GM10248 (cell line): ENCODE results near the gene TIMELESS.

Experiments used
- CTCF ChIA-PET: fragments of 300-600 bp; sonication (Branson Sonifier 250); formaldehyde crosslinking; extraction: SDS; loops from one replicate; lab custom pipeline; 2021; ENCODE audit warnings: antibody characterized with exemption; lab: Yijun Ruan, JAX
- POLR2A ChIA-PET: fragments of 350-650 bp; sonication (Branson Sonifier 250); formaldehyde crosslinking; extraction: SDS; loops from one replicate; lab custom pipeline; 2020; ENCODE audit warnings: antibody characterized with exemption; lab: Yijun Ruan, JAX
- DNase-seq: peaks from one replicate; pipeline ENCODE4 v3.0.0; 2012; ENCODE audit errors: extremely low spot score
- TF ChIP-seq, protein P1 (sequence below): IDR thresholded peaks from 2 replicates; pipeline ENCODE4 v1.5.1; 2012; ENCODE audit warnings: mild to moderate bottlenecking, low read depth; ENCODE audit errors: extremely low read depth, missing control alignments, control extremely low read depth

TIMELESS gene

DNA sequence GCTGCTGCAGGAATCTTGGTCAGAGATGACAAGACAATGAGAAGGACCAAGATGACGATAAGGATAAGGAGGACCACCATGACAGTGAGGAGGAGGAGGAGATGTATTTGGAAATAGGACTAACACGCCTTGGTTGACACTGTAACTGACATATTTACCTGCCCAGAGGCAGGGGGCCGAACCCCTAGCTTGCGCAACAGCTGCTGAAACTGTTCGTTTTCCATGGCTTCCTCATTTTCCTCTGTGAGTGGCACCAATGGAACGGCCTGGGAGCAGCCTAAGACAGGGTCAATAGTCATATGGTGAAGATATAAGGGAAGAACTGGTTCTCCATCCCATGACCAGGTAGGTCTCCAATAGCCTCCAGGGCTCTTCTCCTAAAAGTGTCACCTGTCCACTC lies 28.8 kb downstream of the TIMELESS start:
- no peak for DNase-seq
- CTCF ChIA-PET: interaction anchor here (0.7 kb wide), 1 partner anchor 10 kb away, joined by 3 read pairs; no protein-coding TSS in a partner anchor
- POLR2A ChIA-PET: no interaction called here
- TF ChIP-seq, protein P1, sequence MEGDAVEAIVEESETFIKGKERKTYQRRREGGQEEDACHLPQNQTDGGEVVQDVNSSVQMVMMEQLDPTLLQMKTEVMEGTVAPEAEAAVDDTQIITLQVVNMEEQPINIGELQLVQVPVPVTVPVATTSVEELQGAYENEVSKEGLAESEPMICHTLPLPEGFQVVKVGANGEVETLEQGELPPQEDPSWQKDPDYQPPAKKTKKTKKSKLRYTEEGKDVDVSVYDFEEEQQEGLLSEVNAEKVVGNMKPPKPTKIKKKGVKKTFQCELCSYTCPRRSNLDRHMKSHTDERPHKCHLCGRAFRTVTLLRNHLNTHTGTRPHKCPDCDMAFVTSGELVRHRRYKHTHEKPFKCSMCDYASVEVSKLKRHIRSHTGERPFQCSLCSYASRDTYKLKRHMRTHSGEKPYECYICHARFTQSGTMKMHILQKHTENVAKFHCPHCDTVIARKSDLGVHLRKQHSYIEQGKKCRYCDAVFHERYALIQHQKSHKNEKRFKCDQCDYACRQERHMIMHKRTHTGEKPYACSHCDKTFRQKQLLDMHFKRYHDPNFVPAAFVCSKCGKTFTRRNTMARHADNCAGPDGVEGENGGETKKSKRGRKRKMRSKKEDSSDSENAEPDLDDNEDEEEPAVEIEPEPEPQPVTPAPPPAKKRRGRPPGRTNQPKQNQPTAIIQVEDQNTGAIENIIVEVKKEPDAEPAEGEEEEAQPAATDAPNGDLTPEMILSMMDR: no peak

DNA sequence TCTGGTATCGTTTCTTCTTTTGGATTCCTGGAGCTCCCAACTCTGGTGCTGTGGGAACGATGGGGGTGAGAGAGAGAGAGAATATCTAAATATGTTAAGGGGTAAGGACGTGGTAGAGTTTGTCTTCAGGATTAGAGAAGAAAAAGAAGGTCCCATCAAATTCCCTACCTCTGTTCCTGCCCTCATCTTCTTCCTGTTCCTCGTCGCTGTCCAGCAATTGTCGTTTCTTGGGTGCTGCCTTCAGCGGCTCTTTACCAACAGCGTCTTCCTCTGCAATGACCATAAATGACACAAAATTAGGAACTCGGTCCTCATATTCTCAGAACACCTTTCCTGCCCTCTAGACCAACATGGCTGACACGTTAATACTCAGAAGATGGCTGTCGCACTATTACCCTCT lies 31.5 kb downstream of the TIMELESS start:
- CTCF ChIA-PET: interaction anchor here (1.2 to 2.2 kb wide), 3 partner anchors 8 to 46 kb away, joined by 4 to 5 read pairs (median 5); no protein-coding TSS in a partner anchor

DNA sequence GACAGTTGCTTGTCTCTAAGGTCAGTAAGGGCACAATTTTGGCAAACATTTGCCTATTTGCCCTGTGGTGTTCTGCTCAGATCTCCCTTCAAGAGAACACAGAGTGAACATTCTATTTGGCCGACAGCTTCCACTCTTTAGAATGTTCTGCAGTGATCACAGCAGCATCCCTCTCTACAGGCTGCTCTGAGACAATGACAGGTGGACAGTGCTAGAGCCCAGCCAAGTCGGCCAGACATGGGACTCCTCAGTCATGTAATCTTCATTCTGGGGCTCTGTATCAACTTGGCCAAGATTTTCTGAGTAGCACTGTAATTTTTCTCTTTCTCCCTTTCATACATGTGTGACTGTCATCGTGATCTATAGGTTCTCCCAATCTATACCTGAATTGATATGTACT lies 34.8 kb downstream of the TIMELESS start:
- TF ChIP-seq, protein P1: no peak
- no peak for DNase-seq
- CTCF ChIA-PET: interaction anchor here (0.9 kb wide), 2 partner anchors 9 to 25 kb away, joined by 3 read pairs; no protein-coding TSS in a partner anchor
- POLR2A ChIA-PET: interaction anchor here (1.0 kb wide), 1 partner anchor 54 kb away, joined by 3 read pairs; the partner anchor contains the start of gene STAT2

More for the DNA sequence above, 31.5 kb downstream of the TIMELESS start:
- DNase-seq: no peak
- POLR2A ChIA-PET: no interaction called here
- TF ChIP-seq, protein P1: no peak

DNA sequence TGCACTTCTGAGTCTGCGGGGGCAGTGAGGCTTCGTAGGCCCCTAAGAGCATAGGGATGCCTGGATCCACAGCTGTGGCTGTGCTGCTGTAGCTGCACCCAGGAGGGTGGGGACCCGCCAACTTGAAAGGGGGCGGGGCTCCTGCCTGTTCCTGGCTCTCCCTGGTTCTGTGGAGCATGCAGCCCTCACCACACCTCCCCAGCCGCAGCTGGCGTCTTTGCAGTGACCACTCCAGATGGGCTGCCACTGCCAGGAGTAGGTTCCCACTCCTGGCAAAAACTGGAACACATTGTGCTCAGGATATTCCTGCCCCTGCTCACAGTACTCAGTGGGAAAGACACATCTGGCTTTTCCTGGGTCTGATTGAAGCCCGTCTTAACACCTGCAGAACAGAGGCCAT lies 35.8 kb downstream of the TIMELESS start:
- TF ChIP-seq, protein P1: no peak
- POLR2A ChIA-PET: no interaction called here
- CTCF ChIA-PET: no interaction called here
- DNase-seq: no peak

GRCh38 chr12:56411781-56412639 lies 37.2 kb downstream of the TIMELESS start:
- ChIA-PET POLR2A (no interaction called here), CTCF (interaction anchor here (1.0 to 1.5 kb wide), 4 partner anchors 11 to 103 kb away, joined by 3 to 4 read pairs (median 4); partner anchors contain the start of gene TIMELESS)
- TF ChIP-seq, protein P1: no peak

GRCh38 chr12:56410768-56411167 lies 38.5 kb downstream of the TIMELESS start:
- DNase-seq: no peak
- CTCF ChIA-PET: interaction anchor here (0.8 to 1.2 kb wide), 4 partner anchors 24 to 673 kb away, joined by 3 to 4 read pairs (median 3); no protein-coding TSS in a partner anchor
- TF ChIP-seq, protein P1: no peak
- POLR2A ChIA-PET: interaction anchor here (2.1 kb wide), 1 partner anchor 51 kb away, joined by 6 read pairs; the partner anchor contains the start of gene STAT2

More at GRCh38 chr12:56411781-56412639, 37.2 kb downstream of the TIMELESS start:
- no peak for DNase-seq
